GM18511 (cell line): ENCODE results near the gene DRC3.
"Not testable (repeated sequence)": the region's sequence is repeated elsewhere in the genome, so short reads cannot be mapped to it uniquely, and the experiment has no call there.

ENCODE experiments used
- ATAC-seq: cut with Tn5 transposase; IDR thresholded peaks from one replicate; pipeline ENCODE4 v1.9.1; 2021; ENCODE audit warnings: mild to moderate bottlenecking, moderate library complexity; ENCODE audit not compliant: unreplicated experiment

The DRC3 gene

GRCh38 chr17:17989618-17990017 lies 17.0 kb downstream of the DRC3 start:
- ATAC-seq = no peak

GRCh38 chr17:17990282-17990681 lies 17.6 kb downstream of the DRC3 start:
- no peak for ATAC-seq

DNA sequence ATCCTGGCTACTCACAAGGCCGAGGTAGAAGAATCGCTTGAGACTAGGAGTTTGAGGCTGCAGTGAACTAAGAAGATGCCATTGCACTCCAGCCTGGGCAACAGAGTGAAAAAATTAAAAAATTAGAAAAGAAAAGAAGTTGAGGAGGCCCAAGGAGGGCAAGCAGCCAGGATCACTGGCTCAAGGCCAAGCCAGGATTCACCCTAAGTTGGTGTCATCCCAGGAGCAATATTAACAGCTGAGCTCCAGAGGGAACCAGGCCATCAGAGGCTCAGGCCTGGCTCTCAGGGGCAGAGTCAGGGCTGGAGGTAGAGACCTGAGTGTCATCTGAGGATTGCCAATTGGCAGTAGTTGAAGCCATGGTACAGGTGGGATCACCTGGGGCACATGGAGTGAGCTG lies 20.7 kb downstream of the DRC3 start:
- no peak for ATAC-seq

DNA sequence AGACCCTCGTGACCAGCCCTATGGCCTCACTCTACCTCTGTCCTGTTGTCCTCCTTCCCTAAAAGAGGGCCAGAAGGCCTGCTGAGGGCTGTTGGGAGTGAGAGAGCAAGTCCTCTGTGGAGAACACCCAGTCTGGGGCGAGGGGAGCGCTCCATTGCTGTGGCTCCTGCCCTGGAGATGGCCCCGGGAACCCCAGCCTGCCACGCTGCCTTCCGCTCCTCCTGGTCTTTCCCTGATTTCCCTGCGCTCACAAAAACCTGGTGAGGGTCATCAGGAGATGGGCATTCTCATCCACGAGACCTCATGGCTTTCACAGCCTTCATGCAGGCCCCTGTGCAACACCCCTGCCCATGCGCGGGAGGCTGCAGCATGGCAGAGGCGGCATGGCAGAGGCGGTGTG lies 21.2 kb downstream of the DRC3 start:
- no peak for ATAC-seq

DNA sequence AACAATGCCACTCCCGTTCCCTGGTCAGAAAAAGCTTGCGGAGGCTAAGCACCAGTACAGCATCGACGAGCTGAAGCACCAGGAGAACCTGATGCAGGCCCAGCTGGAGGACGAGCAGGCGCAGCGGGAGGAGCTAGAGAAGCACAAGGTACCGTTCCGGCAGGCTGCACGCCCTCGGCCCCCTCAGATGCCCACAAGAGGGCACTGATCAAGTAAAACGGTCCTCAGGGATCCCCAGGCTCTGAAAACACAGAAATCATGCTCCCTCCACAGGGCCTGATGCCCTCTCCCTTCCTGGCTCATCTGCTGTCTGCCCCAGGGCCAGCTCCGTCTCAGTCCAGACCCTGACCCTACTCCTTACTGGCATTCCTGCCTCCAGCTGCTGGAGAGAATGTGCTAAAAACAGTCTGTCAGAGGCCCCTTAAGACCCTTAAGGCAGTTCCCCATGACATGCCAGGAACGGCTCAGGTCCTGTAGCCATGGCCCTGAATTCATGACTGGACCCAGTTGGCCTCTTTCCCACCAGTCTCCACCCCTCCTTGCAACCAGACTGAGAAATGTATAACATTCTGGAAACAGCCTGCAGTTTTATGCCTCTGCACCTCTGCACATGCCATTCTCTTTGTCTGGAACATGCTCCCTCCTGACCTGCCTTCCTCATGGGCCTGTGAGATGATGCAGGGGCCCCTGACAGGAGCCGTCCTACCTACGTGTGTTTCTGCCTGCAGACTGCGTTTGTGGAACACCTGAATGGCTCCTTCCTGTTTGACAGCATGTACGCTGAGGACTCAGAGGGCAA lies 21.8 kb downstream of the DRC3 start:
- ATAC-seq = no peak

DNA sequence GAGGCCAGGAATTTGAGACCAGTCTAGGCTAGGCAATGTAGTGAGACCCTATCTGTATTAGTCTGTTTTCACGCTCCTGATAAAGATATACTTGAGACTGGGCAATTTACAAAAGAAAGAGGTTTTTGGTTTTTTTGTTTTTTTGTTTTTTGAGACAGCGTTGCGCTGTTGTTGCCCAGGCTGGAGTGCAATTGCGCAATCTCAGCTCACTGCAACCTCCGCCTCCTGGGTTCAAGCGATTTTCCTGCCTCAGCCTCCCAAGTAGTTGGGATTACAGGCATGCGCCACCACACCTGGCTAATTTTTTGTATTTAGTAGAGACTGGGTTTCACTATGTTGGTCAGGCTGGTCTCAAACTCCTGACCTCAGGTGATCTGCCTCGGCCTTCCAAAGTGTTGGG lies 23.2 kb downstream of the DRC3 start:
- not testable (repeated sequence) for ATAC-seq

DNA sequence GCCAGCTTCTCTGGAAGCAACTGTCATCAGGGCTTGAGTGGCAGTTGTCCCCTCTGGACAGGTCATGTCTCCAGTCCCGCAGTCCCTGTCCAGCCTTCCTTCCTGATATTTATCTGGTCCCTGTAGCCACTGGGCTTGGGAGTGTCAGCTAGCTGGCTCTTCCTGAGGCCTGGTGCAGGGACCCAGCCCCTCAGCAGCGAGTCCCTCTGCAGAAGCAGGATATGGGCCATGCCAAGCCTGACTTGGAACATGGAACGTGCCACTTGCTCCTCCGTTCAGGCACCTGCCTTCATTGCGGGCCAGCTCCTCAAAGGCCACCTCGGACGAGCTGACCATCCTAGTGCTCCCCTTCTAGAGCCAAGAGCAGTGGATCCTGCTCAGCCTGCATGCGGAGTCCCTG lies 26.3 kb downstream of the DRC3 start:
- no peak for ATAC-seq

DNA sequence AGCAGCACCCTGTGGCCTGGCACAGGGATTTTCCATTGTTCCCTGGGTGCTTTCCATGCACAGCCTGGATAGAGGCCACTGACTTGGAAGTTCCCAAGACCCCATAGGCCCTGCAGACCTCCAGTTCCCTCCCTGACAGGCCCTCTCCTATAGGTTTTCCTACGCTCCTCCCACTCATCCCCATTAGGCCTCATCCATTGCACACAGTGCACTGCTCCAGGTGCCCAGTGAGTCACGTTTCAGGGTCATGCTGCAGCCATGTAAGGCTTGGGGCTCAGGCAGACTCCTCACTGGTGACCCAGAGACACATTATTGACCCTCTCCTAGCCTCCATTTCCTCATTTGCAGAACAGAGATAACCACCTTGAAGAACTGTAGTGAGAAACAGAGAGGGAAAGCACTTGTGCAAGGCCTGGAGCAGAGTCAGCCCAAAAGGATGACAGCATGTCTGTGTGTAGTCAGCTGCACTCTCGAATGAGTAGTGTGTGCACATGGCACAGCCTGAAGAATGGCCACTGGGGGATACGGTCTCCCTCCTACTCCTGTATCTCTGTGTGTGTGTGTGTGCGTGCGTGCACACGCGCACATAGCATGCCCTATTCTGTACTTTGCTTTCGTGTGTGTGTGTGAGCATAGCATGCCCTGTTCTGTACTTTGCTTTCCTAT lies 26.8 kb downstream of the DRC3 start:
- ATAC-seq = no peak

GRCh38 chr17:18000030-18000408 lies 27.4 kb downstream of the DRC3 start:
- no peak for ATAC-seq

DNA sequence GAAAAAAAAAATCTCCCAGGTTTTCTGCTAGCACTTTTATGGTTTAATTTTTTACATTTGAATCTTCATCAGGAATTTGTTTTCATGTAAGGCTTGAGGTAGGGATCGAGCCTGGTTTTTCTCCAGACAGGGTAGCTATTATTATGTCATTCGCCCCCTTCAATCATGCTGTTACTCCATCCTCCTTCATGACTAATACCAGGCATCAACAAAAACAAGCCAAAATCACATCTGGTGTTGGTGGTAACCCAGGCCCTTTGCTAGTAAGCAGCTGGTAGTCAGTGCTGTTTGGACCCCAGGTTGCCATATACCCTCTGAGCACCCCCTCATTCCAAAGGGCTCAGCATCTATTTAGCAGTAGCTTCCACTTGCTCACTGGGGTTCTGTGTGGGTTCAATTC lies 29.5 kb downstream of the DRC3 start:
- no peak for ATAC-seq

GRCh38 chr17:18004345-18004744 lies 31.7 kb downstream of the DRC3 start:
- ATAC-seq = no peak

- ATAC-seq = no peak
Measured at GRCh38 chr17:18004884-18005305, 32.2 kb downstream of the DRC3 start.

DNA sequence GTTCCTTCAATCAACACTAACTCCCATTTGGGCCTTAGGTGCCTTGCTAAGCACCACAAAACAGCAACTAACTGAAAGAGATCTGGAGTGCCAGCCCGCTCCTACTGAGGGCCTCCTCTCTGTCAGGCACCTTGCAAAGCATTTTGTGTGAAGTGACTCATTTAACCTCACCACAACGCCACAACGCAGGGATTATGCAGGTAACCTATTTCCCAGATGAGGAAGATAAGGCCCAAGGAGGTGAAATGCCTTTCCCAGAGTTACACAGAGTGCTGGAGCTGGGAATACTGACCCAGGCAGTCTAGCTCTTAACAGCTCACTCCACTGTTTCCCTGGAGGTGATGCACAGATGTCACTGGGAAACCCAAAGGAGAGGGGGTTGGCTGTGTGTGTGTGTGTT lies 32.8 kb downstream of the DRC3 start:
- no peak for ATAC-seq

GRCh38 chr17:18006495-18007239 lies 34.0 kb downstream of the DRC3 start:
- no peak for ATAC-seq

GRCh38 chr17:18008496-18009268 lies 36.0 kb downstream of the DRC3 start:
- ATAC-seq = no peak

- ATAC-seq = no peak
Measured at GRCh38 chr17:18009609-18010420, 37.2 kb downstream of the DRC3 start.

DNA sequence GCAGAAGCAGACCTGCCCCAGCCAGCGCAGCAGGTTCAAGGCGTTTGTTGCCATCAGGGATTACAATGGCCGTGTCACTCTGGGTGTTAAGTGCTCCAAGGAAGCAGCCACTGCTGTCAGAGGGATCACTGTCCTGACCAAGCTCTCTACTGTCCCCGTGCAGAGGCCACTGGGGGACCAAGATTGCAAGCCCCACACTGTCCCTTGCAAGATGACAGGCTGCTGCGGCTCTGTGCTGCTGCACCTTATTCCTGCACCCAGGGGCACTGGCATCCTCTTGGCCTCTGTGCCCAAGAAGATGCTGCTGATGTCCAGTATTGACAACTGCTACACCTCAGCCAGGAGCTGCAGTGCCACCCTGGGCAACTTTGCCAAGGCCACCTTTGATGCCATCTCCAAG lies 38.6 kb downstream of the DRC3 start:
- ATAC-seq = no peak

GRCh38 chr17:18014006-18014405 lies 41.3 kb downstream of the DRC3 start:
- no peak for ATAC-seq

DNA sequence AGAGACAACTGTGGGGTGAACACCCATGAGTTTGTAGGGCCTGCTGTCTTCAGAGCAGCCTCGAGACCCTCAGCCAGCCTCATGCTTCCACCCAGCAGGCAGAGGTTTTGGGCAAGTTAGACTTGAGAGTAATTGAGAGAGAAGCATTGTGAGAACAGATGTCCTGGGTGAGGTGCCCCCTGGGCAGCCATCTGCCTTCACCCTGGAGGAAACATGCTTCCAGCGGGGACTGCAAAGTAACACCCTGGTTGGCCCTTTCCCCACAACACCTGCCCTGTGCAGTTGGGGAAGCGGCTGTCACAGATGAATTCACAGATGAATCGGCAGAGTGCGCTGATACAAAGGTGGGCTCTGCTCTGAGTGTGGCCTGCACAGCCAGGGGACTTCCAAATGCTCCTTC lies 42.9 kb downstream of the DRC3 start:
- ATAC-seq = no peak

- no peak for ATAC-seq
Measured at GRCh38 chr17:18016426-18016825, 43.8 kb downstream of the DRC3 start.
